HG02678 (cell line): ENCODE data around the gene ADAM29.
"Not testable (repeated sequence)": the region's sequence is repeated elsewhere in the genome, so short reads cannot be mapped to it uniquely, and the experiment has no call there.

ENCODE experiments used
- ATAC-seq: cut with Tn5 transposase; IDR thresholded peaks from one replicate; pipeline ENCODE4 v1.9.1; 2021; ENCODE audit warnings: mild to moderate bottlenecking, moderate library complexity; ENCODE audit not compliant: unreplicated experiment

The ADAM29 gene

GRCh38 chr4:174946246-174946645 lies 28.1 kb downstream of the ADAM29 start:
- no peak for ATAC-seq

GRCh38 chr4:174948826-174949225 lies 30.7 kb downstream of the ADAM29 start:
- no peak for ATAC-seq

GRCh38 chr4:174972911-174973310 lies 54.8 kb downstream of the ADAM29 start:
- ATAC-seq: no peak

- no peak for ATAC-seq
These were observed 55.2 kb downstream of the ADAM29 start for GRCh38 chr4:174973336-174973735.

- ATAC-seq: no peak
These were observed 65.1 kb downstream of the ADAM29 start for GRCh38 chr4:174983128-174983750.

- not testable (repeated sequence) for ATAC-seq
These were observed 65.7 kb downstream of the ADAM29 start for GRCh38 chr4:174983870-174984269.

- ATAC-seq: no peak
These were observed 71.6 kb downstream of the ADAM29 start for GRCh38 chr4:174989791-174990190.

- ATAC-seq: no peak
These were observed 75.8 kb downstream of the ADAM29 start for GRCh38 chr4:174993916-174994315.

GRCh38 chr4:174996079-174996478 lies 77.9 kb downstream of the ADAM29 start:
- ATAC-seq: no peak

- no peak for ATAC-seq
These were observed 81.2 kb downstream of the ADAM29 start for GRCh38 chr4:174999407-174999806.

- ATAC-seq: no peak
These were observed 99.6 kb downstream of the ADAM29 start for GRCh38 chr4:175017751-175018150.

GRCh38 chr4:175019447-175019846 lies 101.3 kb downstream of the ADAM29 start:
- not testable (repeated sequence) for ATAC-seq
